Astrocyte (in vitro differentiated cells and primary cell): ENCODE measurements around the gene OR2F1. TPM values are rescaled to one million over a fixed set of nuclear protein-coding genes. Genes with fewer than 3 reads are reported as not detected.

Experiments
- DNase-seq: peaks from one replicate; pipeline ENCODE4 v3.0.0-alpha.2; 2010; ENCODE audit warnings: low read depth
- FAIRE-seq: peaks from 2 replicates; lab custom pipeline; 2011; peaks lifted over from hg19 to GRCh38; lab: Jason Lieb, UNC
- H2AFZ ChIP-seq: 2 replicates; pipeline ENCODE4 v1.6.0; 2012; ENCODE audit warnings: low read depth, low read length, inconsistent platforms
- H3K27ac ChIP-seq: 2 replicates; pipeline ENCODE4 v1.5.1; 2011; ENCODE audit warnings: low read depth, low read length, inconsistent platforms
- H3K27me3 ChIP-seq: 2 replicates; pipeline ENCODE4 v1.6.0; 2011; ENCODE audit warnings: low read length, inconsistent platforms; ENCODE audit not compliant: insufficient read depth
- H3K36me3 ChIP-seq: 2 replicates; pipeline ENCODE4 v1.5.1; 2011; ENCODE audit warnings: low read length, inconsistent platforms; ENCODE audit not compliant: insufficient read depth
- H3K4me1 ChIP-seq: 2 replicates; pipeline ENCODE4 v1.5.1; 2011; ENCODE audit warnings: low read length, inconsistent platforms; ENCODE audit not compliant: insufficient read depth
- H3K4me2 ChIP-seq: 2 replicates; pipeline ENCODE4 v1.6.0; 2012; ENCODE audit warnings: low read length, inconsistent platforms
- H3K4me3 ChIP-seq: 2 replicates; pipeline ENCODE4 v1.5.1; 2011; ENCODE audit warnings: low read depth, mild to moderate bottlenecking, low read length, inconsistent platforms; ENCODE audit not compliant: insufficient read depth
- H3K79me2 ChIP-seq: 2 replicates; pipeline ENCODE4 v1.6.0; 2012; ENCODE audit warnings: mild to moderate bottlenecking, low read length, inconsistent platforms; ENCODE audit not compliant: insufficient read depth
- H3K9ac ChIP-seq: 2 replicates; pipeline ENCODE4 v1.6.0; 2012; ENCODE audit warnings: mild to moderate bottlenecking, low read length, inconsistent platforms
- H3K9me3 ChIP-seq: 2 replicates; pipeline ENCODE4 v1.5.1; 2012; ENCODE audit warnings: low read depth, mild to moderate bottlenecking, low read length, inconsistent platforms; ENCODE audit not compliant: insufficient read depth
- H4K20me1 ChIP-seq: 2 replicates; pipeline ENCODE4 v1.6.0; 2012; ENCODE audit warnings: low read length, inconsistent platforms; ENCODE audit not compliant: insufficient read depth
- H3K27ac Mint-ChIP-seq: one replicate; pipeline ENCODE4 v1.8.0; 2021; ENCODE audit warnings: mild to moderate bottlenecking, mixed read lengths; ENCODE audit not compliant: unreplicated experiment
- H3K27me3 Mint-ChIP-seq: one replicate; pipeline ENCODE4 v1.8.0; 2021; ENCODE audit warnings: low read depth, mixed read lengths; ENCODE audit not compliant: unreplicated experiment
- H3K36me3 Mint-ChIP-seq: one replicate; pipeline ENCODE4 v1.8.0; 2021; ENCODE audit warnings: low read depth, mixed read lengths; ENCODE audit not compliant: unreplicated experiment
- H3K4me1 Mint-ChIP-seq: one replicate; pipeline ENCODE4 v1.8.0; 2021; ENCODE audit warnings: low read depth, mixed read lengths; ENCODE audit not compliant: unreplicated experiment
- H3K4me3 Mint-ChIP-seq: one replicate; pipeline ENCODE4 v1.8.0; 2021; ENCODE audit warnings: mild to moderate bottlenecking, moderate library complexity, mixed read lengths; ENCODE audit not compliant: unreplicated experiment
- H3K9me3 Mint-ChIP-seq: one replicate; pipeline ENCODE4 v1.8.0; 2021; ENCODE audit warnings: mild to moderate bottlenecking, mixed read lengths; ENCODE audit not compliant: unreplicated experiment
- CTCF ChIP-seq: IDR thresholded peaks from 2 replicates; pipeline ENCODE4 v1.5.1; 2011; ENCODE audit warnings: low read depth, mild to moderate bottlenecking, inconsistent platforms, low read length, moderate library complexity; ENCODE audit not compliant: insufficient read depth
- EZH2 ChIP-seq: IDR thresholded peaks from 2 replicates; pipeline ENCODE4 v1.6.1; 2012; ENCODE audit warnings: mild to moderate bottlenecking, low read length, inconsistent platforms; ENCODE audit not compliant: insufficient read depth
- total RNA-seq: library from RNA; stranded (reverse); gene quantifications from 2 replicates; pipeline ENCODE4 v1.2.1, GENCODE V29; 2021

The OR2F1 gene
- total RNA-seq, 1 donor from 2014 or later, result not detected

- Histone ChIP-seq H3K9ac (no peak overlapping the region), H3K4me3 (no peak overlapping the region), H3K4me1 (no peaks in the 10 kb centered on the region), H3K27ac (no peak overlapping the region), H3K27me3 (no peaks in the 10 kb centered on the region), H4K20me1 (no peaks in the 10 kb centered on the region), H3K36me3 (no peaks in the 10 kb centered on the region), H3K4me2 (no peak overlapping the region), H3K79me2 (no peaks in the 10 kb centered on the region), H3K9me3 (peaks cover 5% of the 10 kb centered on the region), H2AFZ (no peak overlapping the region)
- TF ChIP-seq EZH2, result no peak
- H3K27me3 Mint-ChIP-seq, result no peaks in the 10 kb centered on the region
- H3K4me1 Mint-ChIP-seq, result peaks cover 23% of the 10 kb centered on the region
- DNase-seq (no peak), FAIRE-seq (no peak)
- no peak overlapping the region for H3K4me3 Mint-ChIP-seq
- peaks cover 1% of the 10 kb centered on the region for H3K36me3 Mint-ChIP-seq
- H3K9me3 Mint-ChIP-seq, result no peaks in the 10 kb centered on the region
- no peak overlapping the region for H3K27ac Mint-ChIP-seq
Observed at GRCh38 chr7:143931739-143932138, 22.9 kb upstream of the OR2F1 start.

- peak within 1 kb of the TSS; percentile 16 for H3K4me2 ChIP-seq
- peak within 1 kb of the TSS; percentile 37 for H3K27ac ChIP-seq
- H2AFZ ChIP-seq, result no peak within 1 kb of the TSS
- H4K20me1 ChIP-seq, result no peaks in the 10 kb centered on the region
- Mint-ChIP-seq H3K27ac (peak within 1 kb of the TSS; percentile 72), H3K36me3 (peaks cover 1% of the 10 kb centered on the region), H3K27me3 (no peaks in the 10 kb centered on the region), H3K4me1 (peaks cover 17% of the 10 kb centered on the region), H3K9me3 (no peaks in the 10 kb centered on the region), H3K4me3 (no peak within 1 kb of the TSS)
- H3K27me3 ChIP-seq, result no peaks in the 10 kb centered on the region
- H3K9ac ChIP-seq, result no peak within 1 kb of the TSS
- H3K36me3 ChIP-seq, result no peaks in the 10 kb centered on the region
- no peak for FAIRE-seq
- no peaks in the 10 kb centered on the region for H3K79me2 ChIP-seq
- no peak within 1 kb of the TSS for H3K4me3 ChIP-seq
- no peaks in the 10 kb centered on the region for H3K4me1 ChIP-seq
- TF ChIP-seq CTCF (no peak), EZH2 (no peak)
- DNase-seq, result peak; percentile 59
- peaks cover 5% of the 10 kb centered on the region for H3K9me3 ChIP-seq
Observed at GRCh38 chr7:143934526-143935325, 19.9 kb upstream of the OR2F1 start, which contains the start of gene OR2F2. TSS of gene OR2F2 (plus strand) at chr7:143935233. CDS start at chr7:143935233, 0 bp downstream.

GRCh38 chr7:143936087-143937009, 18.3 kb upstream of the OR2F1 start:
- Histone ChIP-seq H3K27ac (no peak overlapping the region), H3K9me3 (peaks cover 5% of the 10 kb centered on the region), H3K27me3 (no peaks in the 10 kb centered on the region), H3K4me3 (no peak overlapping the region), H3K36me3 (no peaks in the 10 kb centered on the region), H4K20me1 (no peaks in the 10 kb centered on the region), H3K4me2 (no peak overlapping the region), H3K4me1 (no peaks in the 10 kb centered on the region), H2AFZ (no peak overlapping the region), H3K9ac (no peak overlapping the region), H3K79me2 (no peaks in the 10 kb centered on the region)
- Mint-ChIP-seq H3K36me3 (peaks cover 1% of the 10 kb centered on the region), H3K4me1 (peaks cover 16% of the 10 kb centered on the region), H3K9me3 (no peaks in the 10 kb centered on the region), H3K27me3 (no peaks in the 10 kb centered on the region), H3K27ac (peak overlapping the region; percentile 72), H3K4me3 (no peak overlapping the region)
- TF ChIP-seq EZH2 (no peak), CTCF (no peak)
- DNase-seq (peak; percentile 38), FAIRE-seq (no peak)
